Measurements from ENCODE around the gene FOXD1. TPM values are rescaled to one million over a fixed set of nuclear protein-coding genes. Genes with fewer than 3 reads are reported as not detected.

FOXD1 gene
- polyA plus RNA-seq, 1 donor from 2014 or later: not detected

- Histone ChIP-seq H3K79me2 (replicated peaks; ENCODE audit: insufficient read depth, low read length) (no peaks in the 10 kb centered on the region), H3K9ac (ENCODE audit: low read length) (no peak overlapping the region), H3K36me3 (ENCODE audit: insufficient read depth, low read length) (no peaks in the 10 kb centered on the region), H3K4me2 (ENCODE audit: low read length) (no peak overlapping the region), H3K9me3 (ENCODE audit: low read length) (no peaks in the 10 kb centered on the region), H3K9me2 (ENCODE audit: insufficient read depth, low read length) (no peaks in the 10 kb centered on the region), H2AFZ (ENCODE audit: low read depth, low read length) (no peak overlapping the region), H3K27me3 (ENCODE audit: insufficient read depth, low read depth, low read length) (peaks cover 54% of the 10 kb centered on the region), H3K27ac (ENCODE audit: low read length) (no peak overlapping the region), H3F3A (ENCODE audit: insufficient read depth, low read length, poor library complexity, severe bottlenecking) (no peaks in the 10 kb centered on the region), H3K4me3 (ENCODE audit: low read length) (no peak overlapping the region), H4K20me1 (ENCODE audit: insufficient read depth) (no peaks in the 10 kb centered on the region)
- TF ChIP-seq POLR2AphosphoS5 (IDR thresholded peaks at IDR 0.05) (no peak), CTCF (IDR thresholded peaks at IDR 0.05; ENCODE audit: poor library complexity, severe bottlenecking) (no peak), RAD21 (conservative IDR thresholded peaks at IDR 0.05) (no peak), EZH2 (IDR thresholded peaks at IDR 0.05; ENCODE audit: borderline replicate concordance, insufficient read depth, low read length, poor library complexity, severe bottlenecking) (no peak), TAF1 (IDR thresholded peaks at IDR 0.05; ENCODE audit: low read depth) (no peak), EP300 (conservative IDR thresholded peaks at IDR 0.05; ENCODE audit: poor library complexity, severe bottlenecking) (no peak), MXI1 (conservative IDR thresholded peaks at IDR 0.05; ENCODE audit: poor library complexity, severe bottlenecking) (no peak), SMC3 (conservative IDR thresholded peaks at IDR 0.05; ENCODE audit: poor library complexity) (no peak)
- TF ChIP-seq, protein P1, sequence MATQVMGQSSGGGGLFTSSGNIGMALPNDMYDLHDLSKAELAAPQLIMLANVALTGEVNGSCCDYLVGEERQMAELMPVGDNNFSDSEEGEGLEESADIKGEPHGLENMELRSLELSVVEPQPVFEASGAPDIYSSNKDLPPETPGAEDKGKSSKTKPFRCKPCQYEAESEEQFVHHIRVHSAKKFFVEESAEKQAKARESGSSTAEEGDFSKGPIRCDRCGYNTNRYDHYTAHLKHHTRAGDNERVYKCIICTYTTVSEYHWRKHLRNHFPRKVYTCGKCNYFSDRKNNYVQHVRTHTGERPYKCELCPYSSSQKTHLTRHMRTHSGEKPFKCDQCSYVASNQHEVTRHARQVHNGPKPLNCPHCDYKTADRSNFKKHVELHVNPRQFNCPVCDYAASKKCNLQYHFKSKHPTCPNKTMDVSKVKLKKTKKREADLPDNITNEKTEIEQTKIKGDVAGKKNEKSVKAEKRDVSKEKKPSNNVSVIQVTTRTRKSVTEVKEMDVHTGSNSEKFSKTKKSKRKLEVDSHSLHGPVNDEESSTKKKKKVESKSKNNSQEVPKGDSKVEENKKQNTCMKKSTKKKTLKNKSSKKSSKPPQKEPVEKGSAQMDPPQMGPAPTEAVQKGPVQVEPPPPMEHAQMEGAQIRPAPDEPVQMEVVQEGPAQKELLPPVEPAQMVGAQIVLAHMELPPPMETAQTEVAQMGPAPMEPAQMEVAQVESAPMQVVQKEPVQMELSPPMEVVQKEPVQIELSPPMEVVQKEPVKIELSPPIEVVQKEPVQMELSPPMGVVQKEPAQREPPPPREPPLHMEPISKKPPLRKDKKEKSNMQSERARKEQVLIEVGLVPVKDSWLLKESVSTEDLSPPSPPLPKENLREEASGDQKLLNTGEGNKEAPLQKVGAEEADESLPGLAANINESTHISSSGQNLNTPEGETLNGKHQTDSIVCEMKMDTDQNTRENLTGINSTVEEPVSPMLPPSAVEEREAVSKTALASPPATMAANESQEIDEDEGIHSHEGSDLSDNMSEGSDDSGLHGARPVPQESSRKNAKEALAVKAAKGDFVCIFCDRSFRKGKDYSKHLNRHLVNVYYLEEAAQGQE (IDR thresholded peaks at IDR 0.05; ENCODE audit: borderline replicate concordance): no peak
Measured at GRCh38 chr5:73415171-73415570, 33.4 kb downstream of the FOXD1 start.

- Histone ChIP-seq H3F3A (ENCODE audit: insufficient read depth, low read length, poor library complexity, severe bottlenecking) (no peaks in the 10 kb centered on the region), H3K27ac (ENCODE audit: low read length) (no peak overlapping the region), H3K9me2 (ENCODE audit: insufficient read depth, low read length) (no peaks in the 10 kb centered on the region), H4K20me1 (ENCODE audit: insufficient read depth) (no peaks in the 10 kb centered on the region), H3K36me3 (ENCODE audit: insufficient read depth, low read length) (no peaks in the 10 kb centered on the region), H3K9me3 (ENCODE audit: low read length) (no peaks in the 10 kb centered on the region), H3K79me2 (replicated peaks; ENCODE audit: insufficient read depth, low read length) (no peaks in the 10 kb centered on the region), H3K27me3 (ENCODE audit: insufficient read depth, low read depth, low read length) (peaks cover 28% of the 10 kb centered on the region), H3K9ac (ENCODE audit: low read length) (no peak overlapping the region), H2AFZ (ENCODE audit: low read depth, low read length) (no peak overlapping the region), H3K4me3 (ENCODE audit: low read length) (no peak overlapping the region), H3K4me2 (ENCODE audit: low read length) (no peak overlapping the region)
- TF ChIP-seq CTCF (IDR thresholded peaks at IDR 0.05; ENCODE audit: poor library complexity, severe bottlenecking) (no peak), POLR2AphosphoS5 (IDR thresholded peaks at IDR 0.05) (no peak), MXI1 (conservative IDR thresholded peaks at IDR 0.05; ENCODE audit: poor library complexity, severe bottlenecking) (no peak), EP300 (conservative IDR thresholded peaks at IDR 0.05; ENCODE audit: poor library complexity, severe bottlenecking) (no peak), RAD21 (conservative IDR thresholded peaks at IDR 0.05) (no peak), SMC3 (conservative IDR thresholded peaks at IDR 0.05; ENCODE audit: poor library complexity) (no peak), TAF1 (IDR thresholded peaks at IDR 0.05; ENCODE audit: low read depth) (no peak), EZH2 (IDR thresholded peaks at IDR 0.05; ENCODE audit: borderline replicate concordance, insufficient read depth, low read length, poor library complexity, severe bottlenecking) (no peak)
- TF ChIP-seq, protein P1 (IDR thresholded peaks at IDR 0.05; ENCODE audit: borderline replicate concordance): no peak
Measured at GRCh38 chr5:73412597-73412988, 36.0 kb downstream of the FOXD1 start.

Data from neural cell (in vitro differentiated cells).